PC-9 (cell line): Measurements from ENCODE around the gene TAF4B. TPM values are rescaled to one million over a fixed set of nuclear protein-coding genes. Genes with fewer than 3 reads are reported as not detected.

Experiments
- BruUV-seq: library from RNA; stranded (reverse); fragments of 400-500 nt; replicated peaks from 2 replicates; lab custom pipeline; 2021; lab: Mats Ljungman, UMichigan
- CTCF ChIA-PET: fragments of 300-600 bp; sonication (Branson Sonifier 250); formaldehyde crosslinking; loops from one replicate; lab custom pipeline; 2022; ENCODE audit warnings: antibody characterized with exemption; lab: Charles Lee
- POLR2A ChIA-PET: fragments of 300-600 bp; sonication (Branson Sonifier 250); formaldehyde crosslinking; loops from one replicate; lab custom pipeline; 2022; ENCODE audit warnings: antibody characterized with exemption; ENCODE audit not compliant: unreplicated experiment; lab: Charles Lee
- DNase-seq, 2 experiments: peaks; one replicate each; pipeline versions ENCODE4 v3.0.0 to v3.0.0-alpha.2; 2015 to 2022; ENCODE audit warnings: mixed read lengths in 1 of 2
- H2AFZ ChIP-seq: fragments of 200-600 bp; sonication (generic); 2 replicates; pipeline ENCODE4 v1.8.1; 2017; ENCODE audit warnings: antibody characterized with exemption
- H3F3A ChIP-seq: fragments of 200-600 bp; sonication (generic); 2 replicates; pipeline ENCODE4 v1.8.1; 2017; ENCODE audit warnings: antibody characterized with exemption, mild to moderate bottlenecking, low read depth; ENCODE audit not compliant: insufficient read depth
- H3K27ac ChIP-seq: fragments of 200-600 bp; sonication (generic); 2 replicates; pipeline ENCODE4 v1.6.1; 2016; ENCODE audit warnings: mixed run types
- H3K27me3 ChIP-seq: fragments of 200-600 bp; sonication (generic); 2 replicates; pipeline ENCODE4 v1.6.1; 2016; ENCODE audit warnings: low read depth, mixed run types; ENCODE audit not compliant: insufficient read depth
- H3K36me3 ChIP-seq: fragments of 200-600 bp; sonication (generic); 2 replicates; pipeline ENCODE4 v1.6.1; 2016; ENCODE audit warnings: low read depth, mixed run types
- H3K4me1 ChIP-seq: fragments of 200-600 bp; sonication (generic); replicated peaks from 2 replicates; pipeline ENCODE4 v1.6.1; 2016; ENCODE audit warnings: mixed run types; ENCODE audit not compliant: insufficient read depth
- H3K4me2 ChIP-seq: fragments of 200-600 bp; sonication (generic); 2 replicates; pipeline ENCODE4 v1.6.1; 2017; ENCODE audit warnings: mixed run types
- H3K4me3 ChIP-seq: fragments of 200-600 bp; sonication (generic); 2 replicates; pipeline ENCODE4 v1.6.1; 2016; ENCODE audit warnings: mixed run types
- H3K79me2 ChIP-seq: fragments of 200-600 bp; sonication (generic); 2 replicates; pipeline ENCODE4 v1.6.1; 2017; ENCODE audit warnings: low read depth, mixed run types
- H3K9me2 ChIP-seq: fragments of 200-600 bp; sonication (generic); 2 replicates; pipeline ENCODE4 v1.8.1; 2017; ENCODE audit warnings: mild to moderate bottlenecking; ENCODE audit not compliant: insufficient read depth
- H3K9me3 ChIP-seq: fragments of 200-600 bp; sonication (generic); 2 replicates; pipeline ENCODE4 v1.8.1; 2016; ENCODE audit warnings: low read depth; ENCODE audit not compliant: insufficient read depth
- H4K20me1 ChIP-seq: fragments of 200-600 bp; sonication (generic); 2 replicates; pipeline ENCODE4 v1.8.1; 2017; ENCODE audit not compliant: insufficient read depth
- EZH2 ChIP-seq: fragments of 200-600 bp; sonication (generic); IDR thresholded peaks from 2 replicates; pipeline ENCODE4 v1.8.0; 2017; ENCODE audit warnings: antibody characterized with exemption, low read depth
- intact Hi-C: fragments of 100-400 bp; cut with micrococcal nuclease; formaldehyde crosslinking; loops from one replicate; pipeline ENCODE4 v1.10.0; 2022; ENCODE audit not compliant: unreplicated experiment
- total RNA-seq: library from RNA; stranded (reverse); gene quantifications from 2 replicates; pipeline ENCODE4 v1.2.3, GENCODE V29; 2021
- TF ChIP-seq, protein P1 (sequence below): fragments of 200-600 bp; sonication (generic); conservative IDR thresholded peaks from 2 replicates; pipeline ENCODE4 v1.6.1; 2017; ENCODE audit warnings: mixed run types, antibody characterized with exemption, mild to moderate bottlenecking, moderate library complexity

The TAF4B gene
- total RNA-seq, 1 experiment from 2014 or later, result 2.8 TPM

- ChIA-PET CTCF (no interaction called here), POLR2A (no interaction called here)
- H2AFZ ChIP-seq, result no peak overlapping the region
- no peaks in the 10 kb centered on the region for H3K9me3 ChIP-seq
- no peaks in the 10 kb centered on the region for H3K79me2 ChIP-seq
- H3K27me3 ChIP-seq, result no peaks in the 10 kb centered on the region
- no peaks in the 10 kb centered on the region for H3F3A ChIP-seq
- no peaks in the 10 kb centered on the region for H4K20me1 ChIP-seq
- H3K36me3 ChIP-seq, result no peaks in the 10 kb centered on the region
- no peak overlapping the region for H3K4me2 ChIP-seq
- no peak overlapping the region for H3K27ac ChIP-seq
- H3K4me1 ChIP-seq, result no peaks in the 10 kb centered on the region
- H3K4me3 ChIP-seq, result no peak overlapping the region
- no TSS peak for BruUV-seq
- peak in 1 of 2 experiments; percentile 54 for DNase-seq
- no peak for TF ChIP-seq EZH2
- TF ChIP-seq, protein P1, sequence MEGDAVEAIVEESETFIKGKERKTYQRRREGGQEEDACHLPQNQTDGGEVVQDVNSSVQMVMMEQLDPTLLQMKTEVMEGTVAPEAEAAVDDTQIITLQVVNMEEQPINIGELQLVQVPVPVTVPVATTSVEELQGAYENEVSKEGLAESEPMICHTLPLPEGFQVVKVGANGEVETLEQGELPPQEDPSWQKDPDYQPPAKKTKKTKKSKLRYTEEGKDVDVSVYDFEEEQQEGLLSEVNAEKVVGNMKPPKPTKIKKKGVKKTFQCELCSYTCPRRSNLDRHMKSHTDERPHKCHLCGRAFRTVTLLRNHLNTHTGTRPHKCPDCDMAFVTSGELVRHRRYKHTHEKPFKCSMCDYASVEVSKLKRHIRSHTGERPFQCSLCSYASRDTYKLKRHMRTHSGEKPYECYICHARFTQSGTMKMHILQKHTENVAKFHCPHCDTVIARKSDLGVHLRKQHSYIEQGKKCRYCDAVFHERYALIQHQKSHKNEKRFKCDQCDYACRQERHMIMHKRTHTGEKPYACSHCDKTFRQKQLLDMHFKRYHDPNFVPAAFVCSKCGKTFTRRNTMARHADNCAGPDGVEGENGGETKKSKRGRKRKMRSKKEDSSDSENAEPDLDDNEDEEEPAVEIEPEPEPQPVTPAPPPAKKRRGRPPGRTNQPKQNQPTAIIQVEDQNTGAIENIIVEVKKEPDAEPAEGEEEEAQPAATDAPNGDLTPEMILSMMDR, result no peak
- intact Hi-C loops, result no loop called here
- no peaks in the 10 kb centered on the region for H3K9me2 ChIP-seq
These were observed 91.2 kb downstream of the TAF4B start for GRCh38 chr18:26317398-26317797.

DNA sequence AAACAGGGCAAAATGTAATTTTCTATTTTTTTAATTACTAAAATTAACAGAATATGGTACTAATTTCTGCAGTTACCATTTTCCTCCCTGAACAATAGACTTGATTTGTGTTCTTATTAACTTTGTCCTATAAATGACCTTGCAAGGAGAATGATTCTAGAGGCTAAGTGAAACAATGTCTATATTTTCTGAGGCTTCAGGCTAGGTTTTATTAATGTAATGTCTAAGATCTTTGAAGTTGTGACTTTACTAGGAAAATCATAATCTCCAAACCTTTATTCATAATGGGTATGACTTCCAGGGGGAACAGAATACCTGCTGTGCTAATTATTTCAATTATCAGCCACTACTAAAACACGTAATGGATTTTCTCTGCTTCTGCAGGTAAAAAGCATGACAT, 94.4 kb downstream of the TAF4B start:
- Histone ChIP-seq H3K36me3 (no peaks in the 10 kb centered on the region), H2AFZ (no peak overlapping the region), H4K20me1 (no peaks in the 10 kb centered on the region), H3K4me1 (no peaks in the 10 kb centered on the region; the same call in 1 of the 2 replicates), H3K27ac (no peak overlapping the region), H3K27me3 (no peaks in the 10 kb centered on the region), H3K9me2 (no peaks in the 10 kb centered on the region), H3K9me3 (no peaks in the 10 kb centered on the region), H3K4me2 (no peak overlapping the region), H3K79me2 (no peaks in the 10 kb centered on the region), H3F3A (no peaks in the 10 kb centered on the region), H3K4me3 (no peak overlapping the region)
- ChIA-PET POLR2A (no interaction called here), CTCF (no interaction called here)
- TF ChIP-seq, protein P1, result no peak
- no peak for TF ChIP-seq EZH2
- DNase-seq, result no peak
- intact Hi-C loops, result no loop called here
- BruUV-seq, result no TSS peak

GRCh38 chr18:26322890-26323653, 96.8 kb downstream of the TAF4B start:
- Histone ChIP-seq H4K20me1 (no peaks in the 10 kb centered on the region), H3K4me3 (no peak overlapping the region), H3K4me2 (no peak overlapping the region), H2AFZ (no peak overlapping the region), H3F3A (no peaks in the 10 kb centered on the region), H3K36me3 (no peaks in the 10 kb centered on the region), H3K27ac (no peak overlapping the region), H3K9me3 (no peaks in the 10 kb centered on the region), H3K79me2 (no peaks in the 10 kb centered on the region), H3K4me1 (peaks cover 11% of the 10 kb centered on the region; the same call in 1 of the 2 replicates), H3K27me3 (no peaks in the 10 kb centered on the region), H3K9me2 (no peaks in the 10 kb centered on the region)
- CTCF ChIA-PET, result interaction anchor here (0.7 kb wide), 1 partner anchor 328 kb away, joined by 5 read pairs; no protein-coding TSS in a partner anchor
- no TSS peak for BruUV-seq
- TF ChIP-seq EZH2, result no peak
- TF ChIP-seq, protein P1, result no peak
- DNase-seq, result no peak
- intact Hi-C loops, result no loop called here
- POLR2A ChIA-PET, result no interaction called here
